ENCODE data around the gene SNTB2.

SNTB2 gene

GRCh38 chr16:69329369-69330285, 142.7 kb downstream of the SNTB2 start:
- Histone ChIP-seq H3K9me3 (ENCODE audit: insufficient read depth, low read depth, low read length) (no peaks in the 10 kb centered on the region), H3K4me2 (ENCODE audit: low read length) (peak overlapping the region; percentile 98)
- WGBS (ENCODE audit: extremely low coverage, insufficient coverage, insufficient read length) = no CpG with 5 or more reads among the region's 77 CpGs

GRCh38 chr16:69330286-69331109, 143.5 kb downstream of the SNTB2 start, which contains the start of gene PDF:
Gene PDF, minus strand, starts transcription at chr16:69330588. Its CDS starts 18 bp downstream, at chr16:69330570.
- Histone ChIP-seq H3K79me1 (ENCODE audit: low read length) (peaks cover 12% of the 10 kb centered on the region), H4K91ac (ENCODE audit: low read depth, low read length) (peak within 1 kb of the TSS; percentile 97), H3K4me1 (ENCODE audit: control insufficient read depth in 1 of 2, insufficient read depth in 2 of 2, low read length in 2 of 2) (peaks cover 8 to 12% of the 10 kb centered on the region in 2 experiments), H3K4me2 (ENCODE audit: low read length) (peak within 1 kb of the TSS; percentile 98), H3K14ac (ENCODE audit: low read length) (peak within 1 kb of the TSS; percentile 98), H3K23ac (ENCODE audit: low read length) (peak within 1 kb of the TSS; percentile 66), H2AFZ (ENCODE audit: insufficient read depth, low read length, poor library complexity) (peak within 1 kb of the TSS; percentile 93), H3K9ac (ENCODE audit: low read length) (peak within 1 kb of the TSS; percentile 98), H3K4me3 (ENCODE audit: low read depth, low read length) (peak within 1 kb of the TSS; percentile 100), H3K79me2 (ENCODE audit: control insufficient read depth, insufficient read depth, low read length, poor library complexity) (peaks cover 16% of the 10 kb centered on the region), H2BK12ac (ENCODE audit: low read length) (no peak within 1 kb of the TSS), H4K12ac (ENCODE audit: low read depth, low read length) (peak within 1 kb of the TSS; percentile 98), H3K4ac (ENCODE audit: low read depth, low read length) (peak within 1 kb of the TSS; percentile 89), H3K27ac (ENCODE audit: low read depth, low read length) (peak within 1 kb of the TSS; percentile 95), H4K8ac (ENCODE audit: low read depth, low read length) (peak within 1 kb of the TSS; percentile 100), H3K36me3 (ENCODE audit: control insufficient read depth in 1 of 2, insufficient read depth in 2 of 2, low read length in 2 of 2) (peaks cover 47 to 51% of the 10 kb centered on the region in 2 experiments), H3K18ac (ENCODE audit: low read length) (peak within 1 kb of the TSS; percentile 96), H2BK120ac (ENCODE audit: insufficient read depth, low read length, poor library complexity) (peak within 1 kb of the TSS; percentile 91), H3K9me3 (ENCODE audit: insufficient read depth, low read depth, low read length) (no peaks in the 10 kb centered on the region), H2BK5ac (ENCODE audit: low read depth, low read length, poor library complexity) (peak within 1 kb of the TSS; percentile 94), H2AK5ac (ENCODE audit: low read length) (peak within 1 kb of the TSS; percentile 97), H3K27me3 (ENCODE audit: insufficient read depth, low read length) (no peaks in the 10 kb centered on the region)
- DNase-seq = peak; percentile 89 to 91
- WGBS (ENCODE audit: extremely low coverage, insufficient coverage, insufficient read length) = no CpG with 5 or more reads among the region's 93 CpGs

More at GRCh38 chr16:69329369-69330285, 142.7 kb downstream of the SNTB2 start:
- peak overlapping the region; percentile 34 for H2AFZ ChIP-seq (ENCODE audit: insufficient read depth, low read length, poor library complexity)
- DNase-seq = peak in 1 of 2 donors; percentile 30
- H2BK5ac ChIP-seq (ENCODE audit: low read depth, low read length, poor library complexity) = peak overlapping the region; percentile 32
- peak overlapping the region; percentile 74 for H3K9ac ChIP-seq (ENCODE audit: low read length)
- H3K23ac ChIP-seq (ENCODE audit: low read length) = peak overlapping the region; percentile 66
- H4K91ac ChIP-seq (ENCODE audit: low read depth, low read length) = peak overlapping the region; percentile 84
- H2BK12ac ChIP-seq (ENCODE audit: low read length) = no peak overlapping the region
- H2BK120ac ChIP-seq (ENCODE audit: insufficient read depth, low read length, poor library complexity) = peak overlapping the region; percentile 45
- peaks cover 45 to 48% of the 10 kb centered on the region in 2 experiments for H3K36me3 ChIP-seq (ENCODE audit: control insufficient read depth in 1 of 2, insufficient read depth in 2 of 2, low read length in 2 of 2)
- H3K79me2 ChIP-seq (ENCODE audit: control insufficient read depth, insufficient read depth, low read length, poor library complexity) = peaks cover 16% of the 10 kb centered on the region
- peak overlapping the region; percentile 59 for H3K27ac ChIP-seq (ENCODE audit: low read depth, low read length)
- peak overlapping the region; percentile 48 for H4K12ac ChIP-seq (ENCODE audit: low read depth, low read length)
- H2AK5ac ChIP-seq (ENCODE audit: low read length) = peak overlapping the region; percentile 65
- H3K4me1 ChIP-seq (ENCODE audit: control insufficient read depth in 1 of 2, insufficient read depth in 2 of 2, low read length in 2 of 2) = peaks cover 8 to 12% of the 10 kb centered on the region in 2 experiments
- H3K14ac ChIP-seq (ENCODE audit: low read length) = peak overlapping the region; percentile 85
- H4K8ac ChIP-seq (ENCODE audit: low read depth, low read length) = peak overlapping the region; percentile 80
- peak overlapping the region; percentile 100 for H3K4me3 ChIP-seq (ENCODE audit: low read depth, low read length)
- peak overlapping the region; percentile 50 for H3K18ac ChIP-seq (ENCODE audit: low read length)
- H3K27me3 ChIP-seq (ENCODE audit: insufficient read depth, low read length) = no peaks in the 10 kb centered on the region
- peak overlapping the region; percentile 41 for H3K4ac ChIP-seq (ENCODE audit: low read depth, low read length)
- peaks cover 12% of the 10 kb centered on the region for H3K79me1 ChIP-seq (ENCODE audit: low read length)

- DNase-seq = no peak
- peaks cover 4 to 8% of the 10 kb centered on the region in 2 experiments for H3K4me1 ChIP-seq (ENCODE audit: control insufficient read depth in 1 of 2, insufficient read depth in 2 of 2, low read length in 2 of 2)
- no peak overlapping the region for H3K14ac ChIP-seq (ENCODE audit: low read length)
- H3K79me1 ChIP-seq (ENCODE audit: low read length) = peaks cover 15% of the 10 kb centered on the region
- H2AFZ ChIP-seq (ENCODE audit: insufficient read depth, low read length, poor library complexity) = no peak overlapping the region
- no CpG with 5 or more reads among the region's 9 CpGs for WGBS (ENCODE audit: extremely low coverage, insufficient coverage, insufficient read length)
- no peak overlapping the region for H2BK5ac ChIP-seq (ENCODE audit: low read depth, low read length, poor library complexity)
- no peak overlapping the region for H2BK120ac ChIP-seq (ENCODE audit: insufficient read depth, low read length, poor library complexity)
- H3K4me3 ChIP-seq (ENCODE audit: low read depth, low read length) = no peak overlapping the region
- H4K91ac ChIP-seq (ENCODE audit: low read depth, low read length) = no peak overlapping the region
- H4K12ac ChIP-seq (ENCODE audit: low read depth, low read length) = no peak overlapping the region
- H2AK5ac ChIP-seq (ENCODE audit: low read length) = no peak overlapping the region
- no peaks in the 10 kb centered on the region for H3K9me3 ChIP-seq (ENCODE audit: insufficient read depth, low read depth, low read length)
- H3K4me2 ChIP-seq (ENCODE audit: low read length) = no peak overlapping the region
- H4K8ac ChIP-seq (ENCODE audit: low read depth, low read length) = no peak overlapping the region
- no peak overlapping the region for H3K18ac ChIP-seq (ENCODE audit: low read length)
- no peak overlapping the region for H3K9ac ChIP-seq (ENCODE audit: low read length)
- no peak overlapping the region for H2BK12ac ChIP-seq (ENCODE audit: low read length)
- H3K36me3 ChIP-seq (ENCODE audit: control insufficient read depth in 1 of 2, insufficient read depth in 2 of 2, low read length in 2 of 2) = peaks cover 37 to 39% of the 10 kb centered on the region in 2 experiments
- no peaks in the 10 kb centered on the region for H3K27me3 ChIP-seq (ENCODE audit: insufficient read depth, low read length)
- H3K27ac ChIP-seq (ENCODE audit: low read depth, low read length) = no peak overlapping the region
- H3K79me2 ChIP-seq (ENCODE audit: control insufficient read depth, insufficient read depth, low read length, poor library complexity) = peaks cover 19% of the 10 kb centered on the region
- H3K23ac ChIP-seq (ENCODE audit: low read length) = no peak overlapping the region
- H3K4ac ChIP-seq (ENCODE audit: low read depth, low read length) = no peak overlapping the region
Measured at GRCh38 chr16:69334696-69335095, 147.7 kb downstream of the SNTB2 start.
